Kidney glomerular epithelial cell (primary cell): Measurements from ENCODE around the gene ENGASE.
"Not testable (repeated sequence)": the region's sequence is repeated elsewhere in the genome, so short reads cannot be mapped to it uniquely, and the experiment has no call there.

Experiments
- DNase-seq: peaks from one replicate; lab custom pipeline; 2025; lab: John Stamatoyannopoulos, UW

ENGASE gene

GRCh38 chr17:79074649-79075445, at the start of gene ENGASE:
Gene ENGASE (plus strand): TSS chr17:79074824. CDS start chr17:79074945, 121 bp downstream.
- peak; percentile 69 for DNase-seq

GRCh38 chr17:79024901-79025737, 49.5 kb upstream of the ENGASE start:
- DNase-seq = no peak

GRCh38 chr17:79026376-79027273, 48.0 kb upstream of the ENGASE start:
- peak; percentile 72 for DNase-seq

GRCh38 chr17:79027274-79027924, 47.2 kb upstream of the ENGASE start:
- DNase-seq = no peak

GRCh38 chr17:79027925-79028491, 46.6 kb upstream of the ENGASE start:
- peak; percentile 45 for DNase-seq

GRCh38 chr17:79028496-79029326, 45.9 kb upstream of the ENGASE start:
- DNase-seq = no peak

GRCh38 chr17:79029327-79030009, 45.2 kb upstream of the ENGASE start:
- no peak for DNase-seq

GRCh38 chr17:79030636-79031035, 44.0 kb upstream of the ENGASE start:
- not testable (repeated sequence) for DNase-seq

GRCh38 chr17:79031996-79032875, 42.4 kb upstream of the ENGASE start:
- DNase-seq = no peak

- DNase-seq = no peak
These were observed 41.5 kb upstream of the ENGASE start for GRCh38 chr17:79033046-79033616.

GRCh38 chr17:79033741-79034501, 40.7 kb upstream of the ENGASE start:
- DNase-seq = no peak

- DNase-seq = no peak
These were observed 39.6 kb upstream of the ENGASE start for GRCh38 chr17:79034931-79035485.

GRCh38 chr17:79035686-79036085, 38.9 kb upstream of the ENGASE start:
- no peak for DNase-seq

- no peak for DNase-seq
These were observed 38.4 kb upstream of the ENGASE start for GRCh38 chr17:79036181-79036580.

- DNase-seq = peak; percentile 64
These were observed 38.0 kb upstream of the ENGASE start for GRCh38 chr17:79036596-79036995.

GRCh38 chr17:79038545-79039135, 36.0 kb upstream of the ENGASE start:
- DNase-seq = no peak

GRCh38 chr17:79039171-79039570, 35.5 kb upstream of the ENGASE start:
- DNase-seq = no peak
